Nephron progenitor cell (in vitro differentiated cells): Measurements from ENCODE around the gene HIP1.
"Not testable (repeated sequence)": the region's sequence is repeated elsewhere in the genome, so short reads cannot be mapped to it uniquely, and the experiment has no call there.

Experiments
- DNase-seq: peaks from one replicate; pipeline ENCODE4 v3.0.0; 2021
- H3K27ac Mint-ChIP-seq: 2 replicates; pipeline ENCODE4 v1.8.0; 2021; ENCODE audit warnings: mild to moderate bottlenecking, moderate library complexity, mixed read lengths
- H3K27me3 Mint-ChIP-seq: 2 replicates; pipeline ENCODE4 v1.8.0; 2021; ENCODE audit warnings: mild to moderate bottlenecking, low read depth, mixed read lengths; ENCODE audit not compliant: poor library complexity
- H3K36me3 Mint-ChIP-seq: 2 replicates; pipeline ENCODE4 v1.8.0; 2021; ENCODE audit warnings: low read depth, mixed read lengths
- H3K4me1 Mint-ChIP-seq: 2 replicates; pipeline ENCODE4 v1.8.0; 2021; ENCODE audit warnings: mixed read lengths
- H3K4me3 Mint-ChIP-seq: 2 replicates; pipeline ENCODE4 v1.8.0; 2021; ENCODE audit warnings: mild to moderate bottlenecking, moderate library complexity, mixed read lengths
- H3K9me3 Mint-ChIP-seq: 2 replicates; pipeline ENCODE4 v1.8.0; 2021; ENCODE audit warnings: mild to moderate bottlenecking, moderate library complexity, mixed read lengths
- CTCF ChIP-seq: fragments of 200-600 bp; sonication (generic); IDR thresholded peaks from 2 replicates; pipeline ENCODE4 v1.5.0; 2021; ENCODE audit warnings: antibody characterized with exemption

The HIP1 gene

DNA sequence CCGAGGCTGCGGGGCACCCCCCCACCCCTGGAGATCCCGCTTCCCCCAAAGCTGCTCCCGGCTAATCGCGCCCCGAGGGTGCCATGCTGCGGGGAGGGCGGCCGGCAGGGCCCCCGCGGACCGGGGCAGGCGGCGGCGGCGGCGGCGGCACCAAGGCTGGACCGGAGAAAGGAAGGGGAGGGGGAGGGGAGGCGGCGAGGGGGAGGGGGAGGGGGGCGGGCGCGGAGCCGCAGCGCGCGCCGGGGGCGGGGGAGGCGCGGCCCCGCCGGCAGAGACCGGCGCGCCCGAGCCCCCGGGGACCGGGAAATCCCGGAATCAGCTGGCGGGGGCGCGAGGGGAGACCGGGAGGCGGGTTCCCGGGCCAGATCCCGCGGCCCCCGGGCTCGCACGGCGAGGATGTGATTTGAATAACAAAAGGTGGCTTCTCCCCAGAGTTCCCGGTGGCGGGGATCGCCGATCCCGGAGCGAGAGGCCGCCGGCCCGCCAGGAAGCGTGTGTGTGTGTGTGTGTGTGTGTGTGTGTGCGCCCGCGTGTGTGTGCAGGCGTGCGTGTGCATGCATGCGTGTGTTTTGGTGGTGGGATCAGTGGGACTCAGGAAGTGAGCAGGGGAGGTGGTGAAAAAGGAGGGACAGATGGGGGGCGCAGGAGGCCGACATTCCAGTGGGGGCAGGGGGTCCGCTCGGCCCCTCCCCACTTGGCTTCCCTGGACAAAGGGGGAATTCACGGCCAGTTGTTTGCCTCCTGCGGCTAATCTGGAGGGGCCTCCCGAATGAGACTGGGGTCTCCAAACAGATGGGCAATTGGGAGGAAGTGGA lies 99.5 kb downstream of the HIP1 start:
- H3K4me1 Mint-ChIP-seq = peaks cover 56% of the 10 kb centered on the region
- peak; percentile 75 for DNase-seq
- peaks cover 3% of the 10 kb centered on the region for H3K27me3 Mint-ChIP-seq
- TF ChIP-seq CTCF = no peak
- H3K27ac Mint-ChIP-seq = peak overlapping the region; percentile 90
- peaks cover 9% of the 10 kb centered on the region for H3K36me3 Mint-ChIP-seq
- peak overlapping the region; percentile 93 for H3K4me3 Mint-ChIP-seq
- H3K9me3 Mint-ChIP-seq = peaks cover 10% of the 10 kb centered on the region

DNA sequence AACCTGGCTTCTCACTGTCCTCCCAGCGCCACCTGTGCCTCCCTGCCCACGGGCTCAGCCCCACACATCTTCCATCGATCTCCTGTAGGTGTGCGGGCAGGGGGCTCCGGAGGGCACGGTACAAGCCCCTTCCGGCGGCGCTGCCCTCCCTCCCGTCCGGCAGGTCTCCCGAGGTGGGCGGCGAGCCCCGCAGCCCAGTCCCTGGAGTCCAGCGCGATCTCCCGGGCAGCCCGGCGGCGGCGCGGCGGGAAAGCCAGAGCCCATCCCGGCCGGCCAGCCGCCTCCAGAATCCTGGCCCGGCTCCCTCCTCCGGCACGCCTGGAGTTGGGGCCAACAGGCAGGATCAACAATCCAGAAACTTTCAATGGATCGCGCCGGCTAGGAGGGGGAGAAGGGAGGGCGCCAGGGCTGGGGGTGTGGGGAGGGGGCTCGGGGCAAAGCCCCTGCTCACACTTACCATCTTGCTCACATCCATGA lies 100.1 kb downstream of the HIP1 start:
- no peak overlapping the region for H3K27ac Mint-ChIP-seq
- H3K4me3 Mint-ChIP-seq = peak overlapping the region; percentile 86
- H3K36me3 Mint-ChIP-seq = peaks cover 15% of the 10 kb centered on the region
- no peak for TF ChIP-seq CTCF
- DNase-seq = peak; percentile 76
- peaks cover 10% of the 10 kb centered on the region for H3K9me3 Mint-ChIP-seq
- H3K4me1 Mint-ChIP-seq = peaks cover 59% of the 10 kb centered on the region
- H3K27me3 Mint-ChIP-seq = peaks cover 3% of the 10 kb centered on the region

- no peak for TF ChIP-seq CTCF
- Mint-ChIP-seq H3K27ac (peak overlapping the region; percentile 39), H3K4me1 (peaks cover 59% of the 10 kb centered on the region), H3K9me3 (peaks cover 5% of the 10 kb centered on the region), H3K27me3 (peaks cover 3% of the 10 kb centered on the region), H3K4me3 (peak overlapping the region; percentile 86), H3K36me3 (peaks cover 19% of the 10 kb centered on the region)
- DNase-seq = no peak
Measured at GRCh38 chr7:75637854-75638593, 100.7 kb downstream of the HIP1 start.

GRCh38 chr7:75635036-75635435 lies 103.7 kb downstream of the HIP1 start:
- Mint-ChIP-seq H3K4me3 (no peak overlapping the region), H3K9me3 (peaks cover 4% of the 10 kb centered on the region), H3K27me3 (peaks cover 3% of the 10 kb centered on the region), H3K4me1 (peaks cover 56% of the 10 kb centered on the region), H3K27ac (peak overlapping the region; percentile 73), H3K36me3 (peaks cover 45% of the 10 kb centered on the region)
- TF ChIP-seq CTCF = no peak
- DNase-seq = no peak

- DNase-seq, H3K27me3 Mint-ChIP-seq, H3K4me3 Mint-ChIP-seq, H3K27ac Mint-ChIP-seq: not testable (repeated sequence)
- Mint-ChIP-seq H3K36me3 (peaks cover 69% of the 10 kb centered on the region), H3K4me1 (peaks cover 38% of the 10 kb centered on the region), H3K9me3 (peaks cover 24% of the 10 kb centered on the region)
Measured at GRCh38 chr7:75632587-75632986, 106.2 kb downstream of the HIP1 start.

DNA sequence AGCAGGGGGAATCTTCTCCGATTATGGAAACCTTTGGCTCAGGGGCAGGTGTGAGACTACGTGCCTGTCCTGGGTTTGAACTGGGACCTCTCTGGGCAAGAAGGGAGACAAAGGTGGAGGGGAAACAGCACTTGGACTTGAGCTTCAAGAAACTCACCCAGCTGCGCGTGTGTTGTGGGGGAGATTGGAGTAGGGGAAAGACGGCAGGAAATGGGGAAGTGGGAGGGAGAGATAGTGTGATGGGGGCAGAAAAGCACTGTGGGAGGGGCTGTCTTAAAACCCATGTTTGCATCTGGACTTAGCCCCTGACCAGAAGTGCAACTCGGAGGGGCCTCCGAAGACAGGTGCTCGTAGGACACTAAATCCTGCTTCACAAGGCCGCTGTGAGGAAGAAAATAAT lies 107.0 kb downstream of the HIP1 start:
- no peak for TF ChIP-seq CTCF
- Mint-ChIP-seq H3K36me3 (peaks cover 78% of the 10 kb centered on the region), H3K4me3 (no peak overlapping the region), H3K4me1 (peaks cover 29% of the 10 kb centered on the region), H3K27me3 (peaks cover 3% of the 10 kb centered on the region), H3K27ac (peak overlapping the region; percentile 24), H3K9me3 (peaks cover 32% of the 10 kb centered on the region)
- no peak for DNase-seq
